Measurements from ENCODE around the gene COL4A1.
"Not testable (repeated sequence)": the region's sequence is repeated elsewhere in the genome, so short reads cannot be mapped to it uniquely, and the experiment has no call there.

The COL4A1 gene

GRCh38 chr13:110324026-110324749 lies 17.2 kb upstream of the COL4A1 start:
- DNase-seq (ENCODE audit: low read depth, low spot score) = no peak

DNA sequence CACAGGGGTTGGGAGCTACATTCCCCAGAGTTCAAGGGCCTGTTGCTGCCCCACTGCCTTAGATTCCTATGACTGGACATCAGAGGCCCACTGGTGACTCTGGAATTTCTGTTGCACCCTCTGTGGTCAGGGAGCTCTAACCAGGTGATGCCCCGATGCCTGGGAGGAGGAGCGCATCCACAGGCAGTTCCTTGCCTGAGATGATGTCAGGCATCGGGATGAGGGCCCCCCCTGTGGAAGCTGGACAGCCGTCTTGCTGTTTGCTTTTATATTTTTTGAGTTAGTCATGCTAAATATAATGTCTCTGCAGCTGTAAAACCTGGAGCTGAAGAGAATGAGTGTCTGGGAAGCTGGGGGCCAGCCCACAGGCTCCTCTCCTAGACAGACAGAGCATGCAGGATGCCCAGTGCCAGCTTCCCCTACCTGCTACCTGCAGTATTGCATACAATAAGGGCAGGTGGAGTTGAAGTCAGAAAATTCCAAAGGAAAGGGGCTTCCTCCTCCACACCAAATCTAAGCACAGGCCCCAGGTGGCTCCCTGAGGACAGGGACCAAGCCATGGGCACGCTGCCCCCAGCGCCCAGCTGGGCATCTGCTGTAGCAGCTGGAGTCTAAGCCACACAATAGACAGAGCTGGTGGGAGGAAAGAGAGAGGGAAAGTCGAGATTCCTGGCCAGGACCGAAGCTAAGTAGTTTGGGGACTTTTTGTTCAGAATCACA lies 16.4 kb upstream of the COL4A1 start:
- no peak for DNase-seq (ENCODE audit: low read depth, low spot score)

DNA sequence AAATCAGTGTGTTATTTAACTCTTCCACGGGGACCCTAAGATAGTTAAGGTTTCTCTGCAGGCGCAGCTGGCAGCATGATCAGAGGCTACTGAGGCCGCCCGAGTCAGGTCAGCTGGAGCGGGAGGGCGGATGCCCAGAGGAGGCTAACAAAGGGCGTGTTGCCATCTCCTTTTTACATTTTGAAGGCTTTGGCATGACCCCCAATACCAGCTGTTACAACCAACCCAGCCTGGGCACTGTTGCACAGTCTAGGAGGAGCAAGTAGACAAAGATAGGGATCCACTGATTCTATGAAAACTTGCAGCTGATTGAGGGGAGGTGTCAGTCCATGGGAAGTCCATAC lies 15.8 kb upstream of the COL4A1 start:
- DNase-seq (ENCODE audit: low read depth, low spot score) = no peak

GRCh38 chr13:110322126-110322827 lies 15.3 kb upstream of the COL4A1 start:
- DNase-seq (ENCODE audit: low read depth, low spot score) = no peak

GRCh38 chr13:110321573-110321972 lies 14.6 kb upstream of the COL4A1 start:
- not testable (repeated sequence) for DNase-seq (ENCODE audit: low read depth, low spot score)

DNA sequence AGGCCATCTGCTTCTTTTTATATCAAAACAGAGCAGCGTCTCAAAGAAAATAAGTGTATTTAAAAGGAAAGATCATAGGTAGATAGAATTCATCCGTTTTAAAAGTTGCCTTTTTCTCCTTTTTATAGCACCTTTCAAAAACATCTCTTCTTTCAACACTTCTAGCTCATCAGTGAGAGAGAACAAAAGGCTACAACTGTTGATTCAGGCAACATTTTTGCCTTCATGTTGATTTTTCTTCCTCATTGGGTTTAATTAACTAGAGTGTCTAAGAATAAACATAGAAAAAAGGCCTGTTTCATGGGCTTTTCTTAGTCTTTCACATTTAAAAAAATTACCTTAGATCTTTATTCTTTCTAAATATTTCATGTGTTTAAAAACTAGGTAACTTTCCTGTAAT lies 13.7 kb upstream of the COL4A1 start:
- DNase-seq (ENCODE audit: low read depth, low spot score) = no peak

- no peak for DNase-seq (ENCODE audit: low read depth, low spot score)
Measured at GRCh38 chr13:110319774-110320509, 13.0 kb upstream of the COL4A1 start.

- DNase-seq (ENCODE audit: low read depth, low spot score) = no peak
Measured at GRCh38 chr13:110319397-110319773, 12.4 kb upstream of the COL4A1 start.

- no peak for DNase-seq (ENCODE audit: low read depth, low spot score)
Measured at GRCh38 chr13:110318920-110319319, 12.0 kb upstream of the COL4A1 start.

DNA sequence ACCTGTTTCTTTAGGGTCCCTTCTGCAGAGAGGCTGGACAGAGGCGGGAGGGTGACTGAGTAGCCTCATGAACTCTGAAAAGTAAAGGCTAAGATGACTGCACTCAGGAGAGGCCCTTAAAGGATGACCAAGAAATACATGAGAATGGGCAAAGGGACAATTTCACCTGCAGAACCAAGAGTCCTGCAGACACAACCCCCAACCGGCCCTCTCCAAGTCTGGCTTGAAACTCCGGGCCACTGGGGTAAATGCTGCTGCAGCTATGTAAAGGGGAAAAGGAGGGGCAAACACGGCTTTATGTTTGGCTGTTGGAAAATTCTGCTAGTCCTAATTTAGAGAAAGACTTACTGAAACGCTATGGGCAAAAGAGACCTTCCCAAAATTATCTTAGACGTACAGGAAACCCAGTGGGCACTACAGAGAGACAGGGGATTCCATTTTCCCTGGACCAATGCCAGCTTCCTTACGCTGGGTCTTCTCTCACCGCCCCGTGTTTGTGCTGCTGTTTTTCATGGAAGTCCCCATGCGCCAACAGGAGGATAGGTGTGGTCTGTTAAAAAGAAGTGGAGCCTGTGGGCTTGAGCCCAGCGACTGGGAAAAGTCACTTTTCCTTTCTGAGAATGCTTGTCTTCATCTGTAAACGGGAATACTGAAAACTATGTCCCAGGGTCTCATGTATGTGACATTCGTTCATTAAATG lies 10.7 kb upstream of the COL4A1 start:
- DNase-seq (ENCODE audit: low read depth, low spot score) = no peak

- no peak for DNase-seq (ENCODE audit: low read depth, low spot score)
Measured at GRCh38 chr13:110317093-110317492, 10.1 kb upstream of the COL4A1 start.

- DNase-seq (ENCODE audit: low read depth, low spot score) = no peak
Measured at GRCh38 chr13:110316196-110316595, 9.2 kb upstream of the COL4A1 start.

GRCh38 chr13:110314516-110315245 lies 7.7 kb upstream of the COL4A1 start:
- DNase-seq (ENCODE audit: low read depth, low spot score) = no peak

DNA sequence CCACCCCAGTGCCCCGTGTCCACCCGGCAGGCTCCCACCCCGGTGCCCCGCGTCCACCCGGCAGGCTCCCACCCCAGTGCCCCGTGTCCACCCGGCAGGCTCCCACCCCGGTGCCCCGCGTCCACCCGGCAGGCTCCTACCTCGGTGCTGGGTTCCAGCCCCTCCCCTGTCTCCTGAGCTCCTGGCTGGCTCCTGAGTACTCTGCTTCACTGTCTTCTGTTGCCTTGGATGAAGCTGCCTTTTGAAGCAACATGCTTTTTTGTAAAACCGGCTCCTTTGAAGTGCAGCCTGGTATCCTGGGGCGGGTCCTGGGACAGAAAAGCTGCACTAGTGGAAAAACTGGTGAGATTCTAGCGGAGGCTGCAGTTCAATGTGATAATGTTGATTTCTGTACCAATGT lies 6.8 kb upstream of the COL4A1 start:
- not testable (repeated sequence) for DNase-seq (ENCODE audit: low read depth, low spot score)

DNA sequence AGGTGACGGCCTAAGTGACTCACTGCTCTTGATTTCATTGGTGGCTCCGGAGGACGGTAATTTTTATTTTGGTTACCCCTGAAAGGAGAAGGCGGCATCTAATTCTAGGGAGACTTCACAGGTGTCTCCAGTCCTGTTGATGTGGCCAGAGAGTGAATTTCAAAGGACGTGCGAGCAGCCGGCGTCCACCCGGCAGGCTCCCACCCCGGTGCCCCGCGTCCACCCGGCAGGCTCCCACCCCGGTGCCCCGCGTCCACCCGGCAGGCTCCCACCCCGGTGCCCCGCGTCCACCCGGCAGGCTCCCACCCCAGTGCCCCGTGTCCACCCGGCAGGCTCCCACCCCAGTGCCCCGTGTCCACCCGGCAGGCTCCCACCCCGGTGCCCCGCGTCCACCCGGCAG lies 6.3 kb upstream of the COL4A1 start:
- not testable (repeated sequence) for DNase-seq (ENCODE audit: low read depth, low spot score)

- no peak for DNase-seq (ENCODE audit: low read depth, low spot score)
Measured at GRCh38 chr13:110312339-110313031, 5.5 kb upstream of the COL4A1 start.

- no peak for DNase-seq (ENCODE audit: low read depth, low spot score)
Measured at GRCh38 chr13:110311443-110312338, 4.7 kb upstream of the COL4A1 start.

DNA sequence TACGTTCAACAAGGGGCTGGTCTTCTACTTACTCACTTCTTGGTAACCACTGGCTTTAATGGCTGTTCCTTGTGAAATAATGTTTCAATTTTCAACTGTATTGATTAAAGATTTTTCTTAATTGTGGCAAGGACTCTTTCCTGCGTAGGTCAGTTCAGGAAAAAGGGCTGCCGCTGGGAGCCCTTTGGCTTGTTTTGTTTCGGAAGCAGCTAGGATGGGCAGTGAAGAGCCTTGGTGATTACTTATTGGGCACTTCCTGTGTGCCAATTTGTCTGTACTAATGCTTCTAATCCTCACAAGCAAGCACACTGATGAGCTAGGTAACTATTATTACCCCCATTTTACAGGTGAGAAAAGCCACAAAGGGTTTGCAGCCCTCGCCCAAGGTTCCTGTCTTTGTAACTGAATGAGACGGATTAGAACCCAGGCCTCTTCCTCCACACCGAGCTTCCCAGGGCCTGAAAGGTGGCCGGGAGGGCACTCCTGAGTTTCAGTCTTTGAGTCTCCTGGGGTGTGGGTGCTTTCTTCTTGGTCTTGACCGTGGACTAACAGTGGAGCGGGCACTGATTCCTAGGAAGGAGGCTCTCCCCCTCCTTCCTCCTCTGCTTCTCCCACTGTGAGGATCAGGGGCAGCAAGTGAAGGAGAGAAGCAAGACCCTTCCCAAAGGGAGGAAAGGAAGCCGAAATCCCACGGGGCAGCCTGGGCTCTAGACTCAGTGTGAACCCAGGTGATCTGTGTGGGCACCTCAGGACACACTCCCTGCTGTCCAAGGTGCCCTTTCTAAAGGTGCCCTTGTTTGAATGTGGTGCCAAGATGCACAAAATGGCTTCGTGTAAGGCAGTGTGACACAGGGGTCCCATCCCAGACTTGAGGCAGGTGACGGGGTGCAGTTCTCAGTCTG lies 3.8 kb upstream of the COL4A1 start:
- DNase-seq (ENCODE audit: low read depth, low spot score) = no peak

All from activated CD4-positive, CD25-positive, alpha-beta regulatory T cell treated with anti-CD3 and anti-CD28 coated beads, Interleukin-2, amount 50 U/mL, for 16 hours (primary cell).